Renal cortex interstitium (tissue), 11 donors: ENCODE results near the gene RBM22. TPM values are rescaled to one million over a fixed set of nuclear protein-coding genes. Genes with fewer than 3 reads are reported as not detected.
A peak's percentile ranks its signal among the peaks of the same experiment; 100 is the strongest.

Experiments used
- DNase-seq, 11 donors: peaks; one replicate each; pipeline ENCODE4 v3.0.0-alpha.2; 2013; ENCODE audit warnings: low read depth in 9 of 11, low spot score in 4 of 11; ENCODE audit errors: extremely low read depth in 1 of 11
- polyA plus RNA-seq, 3 donors: library from polyadenylated mRNA; unstranded; fragments of 120-200 nt; gene quantifications; one replicate each; pipeline ENCODE4 v1.2.1, GENCODE V29; 2013; ENCODE audit not compliant: insufficient read length in 3 of 3

The RBM22 gene
- polyA plus RNA-seq, 3 donors: 74.3 to 79.0 (median 78.3) TPM

DNA sequence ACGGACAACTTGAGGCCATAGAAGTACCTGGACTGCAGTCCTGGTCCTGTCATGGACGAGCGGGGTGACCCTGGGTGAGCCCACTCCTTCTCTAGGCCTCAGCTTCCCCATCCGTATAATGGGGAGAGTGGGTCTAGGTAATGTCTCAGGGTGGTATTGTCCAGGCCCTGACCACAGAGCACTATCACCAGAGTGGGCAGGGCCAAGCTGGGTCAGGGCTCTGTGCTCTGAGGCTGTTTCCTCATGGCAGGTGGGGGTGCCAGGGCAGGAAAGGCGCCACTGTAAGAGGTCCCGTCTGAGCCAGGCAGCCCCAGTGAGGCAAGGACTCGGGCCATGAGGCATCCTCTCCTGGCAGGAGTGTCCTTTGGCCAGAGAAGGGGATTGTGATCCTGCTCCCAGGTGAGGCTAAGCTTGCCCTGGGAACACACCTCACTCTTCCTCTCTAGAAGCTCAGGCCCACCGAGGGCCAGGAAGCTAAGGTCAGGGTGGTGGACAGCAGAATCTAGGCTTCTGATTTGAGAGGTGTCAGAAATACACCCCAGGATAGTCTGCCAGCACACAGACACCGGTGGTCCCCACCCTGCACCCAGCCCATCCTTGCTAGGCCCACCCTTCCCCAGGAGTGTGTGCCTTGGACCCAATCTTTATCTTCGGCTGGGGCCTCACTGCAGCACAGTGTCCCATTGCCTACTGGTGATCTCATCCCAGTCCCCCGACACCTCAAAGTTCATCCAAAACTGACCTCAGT lies 41.3 kb downstream of the RBM22 start:
- DNase-seq: no peak

DNA sequence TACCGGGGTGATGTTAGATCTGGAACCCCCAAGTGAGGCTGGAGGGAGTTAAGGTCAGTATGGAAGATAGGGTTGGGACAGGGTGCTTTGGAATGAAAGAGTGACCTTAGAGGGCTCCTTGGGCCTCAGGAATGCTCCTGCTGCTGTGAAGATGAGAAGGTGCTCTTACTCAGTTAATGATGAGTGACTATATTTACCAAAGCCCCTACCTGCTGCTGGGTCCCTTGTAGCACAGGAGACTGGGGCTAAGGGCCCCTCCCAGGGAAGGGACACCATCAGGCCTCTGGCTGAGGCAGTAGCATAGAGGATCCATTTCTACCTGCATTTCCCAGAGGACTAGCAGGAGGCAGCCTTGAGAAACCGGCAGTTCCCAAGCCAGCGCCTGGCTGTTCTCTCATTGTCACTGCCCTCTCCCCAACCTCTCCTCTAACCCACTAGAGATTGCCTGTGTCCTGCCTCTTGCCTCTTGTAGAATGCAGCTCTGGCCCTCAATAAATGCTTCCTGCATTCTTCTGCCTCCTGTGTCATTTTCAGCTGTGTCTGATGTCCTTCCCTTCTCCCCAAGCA lies 42.1 kb downstream of the RBM22 start:
- no peak for DNase-seq

DNA sequence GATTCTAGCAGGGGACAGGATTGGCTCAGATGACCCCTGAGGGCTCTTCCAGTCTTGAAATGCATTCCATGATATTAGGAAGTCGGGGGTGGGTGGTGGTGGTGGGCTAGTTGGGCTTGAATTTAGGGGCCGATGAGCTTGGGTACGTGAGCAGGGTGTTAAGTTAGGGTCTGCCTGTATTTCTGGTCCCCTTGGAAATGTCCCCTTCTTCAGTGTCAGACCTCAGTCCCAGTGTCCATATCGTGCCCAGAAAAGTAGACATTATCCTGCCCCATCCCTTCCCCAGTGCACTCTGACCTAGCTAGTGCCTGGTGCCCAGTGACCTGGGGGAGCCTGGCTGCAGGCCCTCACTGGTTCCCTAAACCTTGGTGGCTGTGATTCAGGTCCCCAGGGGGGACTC lies 42.7 kb downstream of the RBM22 start:
- DNase-seq: no peak

DNA sequence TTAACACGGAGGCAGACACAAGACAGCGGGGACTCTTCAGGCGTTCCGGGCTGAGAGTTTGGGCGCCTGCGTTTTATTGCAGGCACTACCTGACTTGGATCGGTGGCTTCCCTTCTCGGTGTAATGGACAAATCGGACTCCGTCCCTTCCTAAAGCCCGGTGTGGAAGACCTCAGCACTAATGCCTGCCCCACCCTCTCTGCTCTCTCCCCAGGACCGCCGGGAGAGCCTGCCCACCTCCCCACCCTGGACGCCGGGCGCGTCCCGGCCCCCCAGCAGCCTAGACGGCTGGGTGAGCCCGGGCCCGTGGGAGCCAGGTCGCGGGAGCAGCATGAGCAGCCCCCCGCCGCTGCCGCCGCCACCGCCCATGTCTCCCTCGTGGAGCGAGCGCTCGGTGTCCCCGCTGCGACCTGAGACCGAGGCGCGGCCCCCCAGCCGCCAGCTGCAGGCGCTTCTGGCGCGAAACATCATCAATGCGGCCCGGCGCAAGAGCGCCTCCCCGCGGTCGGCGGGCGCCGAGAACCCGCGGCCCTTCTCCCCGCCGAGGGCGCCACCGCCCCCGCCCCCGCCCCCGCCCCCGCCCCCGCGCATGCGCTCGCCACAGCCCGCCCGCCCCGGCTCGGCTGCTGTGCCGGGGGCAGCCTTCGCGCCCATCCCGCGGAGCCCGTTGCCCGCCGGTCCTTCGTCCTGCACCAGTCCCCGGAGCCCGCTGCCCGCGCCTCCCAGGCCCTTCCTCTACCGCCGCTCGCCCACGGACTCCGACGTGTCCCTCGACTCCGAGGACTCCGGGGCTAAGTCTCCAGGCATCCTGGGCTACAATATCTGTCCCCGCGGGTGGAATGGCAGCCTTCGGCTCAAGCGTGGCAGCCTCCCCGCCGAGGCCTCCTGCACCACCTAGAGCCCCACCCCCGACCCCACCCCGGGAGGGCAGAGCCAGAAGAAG lies 44.4 kb downstream of the RBM22 start:
- DNase-seq: peak in 9 of 11 donors; percentile 72 to 83 (median 77)

DNA sequence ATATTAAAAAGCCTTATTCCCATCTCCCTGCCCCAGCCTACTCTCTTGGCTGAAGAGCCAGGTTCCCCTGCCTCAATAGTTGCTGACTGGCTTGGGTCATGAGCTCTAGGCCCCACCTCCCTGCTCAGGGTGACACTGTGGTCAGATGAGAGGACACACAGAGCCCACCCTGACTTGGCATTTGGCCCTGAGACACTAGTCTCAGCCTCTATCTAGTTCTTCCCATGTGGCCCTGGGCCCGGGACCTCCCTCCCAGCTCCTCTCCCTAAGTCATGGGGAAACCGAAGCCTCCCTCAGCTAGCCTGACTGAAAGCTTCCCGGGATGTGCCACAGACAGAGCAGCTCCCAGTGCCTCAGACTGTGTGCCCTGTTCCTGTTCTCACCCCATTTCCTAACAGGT lies 45.6 kb downstream of the RBM22 start:
- no peak for DNase-seq

DNA sequence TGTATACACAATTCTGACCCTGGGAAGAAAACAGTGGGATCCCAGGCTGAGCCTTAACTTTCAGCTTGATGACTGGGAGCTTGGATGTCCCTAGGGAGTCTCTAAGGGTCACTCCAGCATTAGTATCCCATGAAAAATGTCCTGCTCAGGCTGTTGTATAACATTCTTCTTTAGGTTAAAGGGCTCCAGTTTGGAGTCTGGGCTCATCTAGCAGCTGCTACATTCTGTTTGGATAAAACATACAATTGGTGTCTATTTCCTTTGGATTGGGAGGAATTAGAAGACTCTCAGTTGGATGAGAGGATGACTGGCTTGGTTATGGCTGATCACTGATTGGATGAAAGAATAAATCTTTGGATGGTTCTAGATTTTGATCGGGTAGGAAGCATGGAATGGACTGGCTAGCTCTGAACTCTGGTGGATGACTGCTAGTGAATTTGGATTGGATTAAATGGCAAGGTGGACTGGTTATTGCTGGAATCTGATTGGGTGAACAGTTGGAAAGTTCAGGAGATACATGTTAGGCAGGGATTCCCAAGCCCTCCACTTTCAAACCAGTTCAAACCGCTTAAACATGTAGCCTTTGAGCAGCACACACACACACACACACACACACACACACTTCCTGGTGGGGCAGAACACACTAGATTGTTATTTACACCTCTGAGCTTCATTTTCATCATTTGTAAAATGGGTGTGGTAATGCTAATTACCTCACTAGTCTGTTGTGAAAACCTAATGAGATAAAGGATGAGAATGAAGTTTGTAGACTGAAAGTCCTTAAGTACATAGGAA lies 46.9 kb downstream of the RBM22 start:
- no peak for DNase-seq

DNA sequence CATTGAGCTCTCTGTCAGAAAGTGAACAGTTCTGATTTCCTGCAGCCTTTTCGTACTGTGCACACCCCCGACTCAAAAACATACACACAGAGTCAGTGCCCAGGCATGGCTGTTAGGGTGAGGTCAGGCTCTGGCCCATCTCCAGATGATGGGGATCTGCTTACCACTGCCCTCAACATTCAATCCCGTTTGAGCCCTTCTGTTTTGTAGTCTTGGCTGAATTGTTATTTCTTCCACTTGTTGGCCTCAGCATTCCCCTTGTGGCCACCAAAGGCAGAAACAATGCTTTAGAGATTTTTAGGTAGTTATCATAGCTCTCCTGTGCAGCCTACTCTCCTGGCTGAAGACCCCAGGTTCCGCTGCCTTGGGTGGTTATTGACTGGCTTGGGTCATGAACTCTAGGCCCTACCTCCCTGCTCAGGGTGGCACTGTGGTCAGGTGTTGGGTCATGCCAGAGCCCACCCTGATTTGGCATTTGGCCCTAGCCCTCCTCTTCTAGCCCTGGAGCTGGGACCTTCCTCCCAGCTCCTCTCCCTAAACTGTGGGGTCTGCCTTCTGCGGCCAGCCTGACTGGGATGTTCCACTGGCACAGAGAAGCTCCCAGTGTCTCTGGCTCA lies 47.6 kb downstream of the RBM22 start:
- no peak for DNase-seq

DNA sequence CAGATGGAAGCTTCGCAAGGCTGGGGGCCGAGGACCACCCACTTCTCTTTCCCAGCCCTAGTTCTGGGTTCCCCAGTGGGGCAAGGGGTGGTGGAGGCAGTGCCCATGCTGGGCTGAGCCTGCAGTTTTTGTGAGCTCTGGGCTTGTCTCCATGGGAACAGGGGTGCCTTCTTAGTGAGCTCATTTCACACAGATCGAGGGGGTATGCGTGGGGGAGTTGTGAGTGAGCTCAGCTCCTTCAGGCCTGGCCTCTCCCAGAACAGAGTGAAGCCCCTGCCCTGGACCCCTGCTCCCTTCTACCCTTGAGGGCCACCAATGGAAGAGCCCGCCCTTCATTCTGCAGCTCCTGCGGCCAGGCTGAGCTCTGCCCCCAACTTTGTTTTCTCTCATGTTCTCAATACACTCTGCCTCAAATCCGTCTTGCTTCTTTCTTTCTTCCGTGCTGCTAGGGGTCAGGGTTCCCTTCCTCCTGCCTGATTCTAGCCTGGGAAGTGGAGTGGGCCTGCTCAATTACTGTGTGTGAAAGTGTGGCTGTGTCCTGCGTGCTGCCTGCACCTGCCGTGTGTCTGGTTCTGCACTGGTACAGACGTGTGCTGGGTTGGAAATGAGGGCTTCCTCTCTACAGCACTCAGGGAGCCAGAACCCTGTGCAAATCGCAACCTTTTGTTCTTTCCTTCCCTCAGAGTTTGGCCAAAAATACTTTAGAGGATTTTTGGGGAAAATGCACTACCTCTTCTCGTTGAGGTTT lies 48.8 kb downstream of the RBM22 start:
- no peak for DNase-seq

DNA sequence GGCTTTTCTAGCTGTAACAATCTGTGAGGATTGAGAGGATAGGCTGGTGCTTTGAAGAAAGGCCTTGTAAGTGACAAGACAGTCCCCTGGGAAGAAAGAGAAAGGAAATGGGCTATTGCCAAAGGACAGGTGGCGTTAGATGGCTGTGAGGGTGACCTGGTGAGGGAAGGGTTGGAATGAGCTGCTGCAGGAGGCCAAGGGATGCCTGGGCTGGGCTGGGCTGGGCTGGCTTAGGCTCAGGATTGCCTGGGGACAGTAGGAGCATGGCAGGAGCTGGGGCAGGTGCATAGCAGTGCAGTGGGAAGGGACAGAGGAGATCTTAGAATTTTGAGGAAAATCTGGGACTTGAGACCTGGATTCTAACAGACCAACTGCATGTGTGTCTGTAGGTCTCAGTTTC lies 49.5 kb downstream of the RBM22 start:
- DNase-seq: no peak

DNA sequence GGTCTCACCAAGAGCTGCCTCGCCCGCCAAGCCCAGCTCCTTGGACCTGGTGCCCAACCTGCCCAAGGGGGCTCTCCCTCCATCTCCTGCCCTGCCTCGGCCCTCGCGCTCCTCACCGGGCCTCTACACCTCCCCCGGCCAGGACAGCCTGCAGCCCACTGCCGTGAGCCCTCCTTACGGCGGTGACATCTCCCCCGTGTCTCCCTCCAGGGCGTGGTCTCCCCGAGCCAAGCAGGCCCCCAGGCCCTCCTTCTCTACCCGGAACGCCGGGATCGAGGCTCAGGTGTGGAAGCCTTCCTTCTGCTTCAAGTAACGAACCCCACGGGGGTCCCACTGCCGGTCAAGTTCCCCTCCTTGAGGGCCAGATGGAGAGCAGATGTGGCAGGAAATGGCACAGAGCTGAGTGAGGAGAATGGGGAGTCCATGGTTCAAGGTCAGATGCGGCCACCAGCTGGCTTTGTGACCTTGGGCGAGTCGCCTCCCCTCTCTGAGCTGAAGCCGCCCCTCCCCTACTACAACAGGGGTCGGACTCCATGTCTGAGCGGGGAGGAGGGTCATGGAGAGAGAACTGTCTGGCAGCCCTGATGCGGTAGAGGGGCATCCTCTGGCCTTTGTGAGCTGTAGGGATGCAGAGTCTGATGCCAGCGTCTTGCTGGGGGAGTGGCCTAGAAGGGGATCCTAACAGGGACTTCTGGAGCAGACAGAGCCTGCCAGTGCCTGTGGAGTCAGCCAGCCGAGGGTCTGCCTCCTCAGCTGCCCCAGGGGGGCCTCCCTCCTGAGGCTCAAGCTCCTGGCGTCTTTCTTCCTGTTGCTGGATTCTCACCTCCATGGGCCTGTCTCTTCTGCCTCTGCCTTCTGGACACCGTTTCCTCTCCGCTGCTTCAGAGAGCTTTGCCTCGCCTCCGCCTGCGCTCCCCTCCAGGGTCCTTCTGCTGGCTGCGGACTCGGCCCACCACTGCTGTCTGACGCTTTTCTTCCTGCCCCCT lies 50.5 kb downstream of the RBM22 start:
- no peak for DNase-seq

DNA sequence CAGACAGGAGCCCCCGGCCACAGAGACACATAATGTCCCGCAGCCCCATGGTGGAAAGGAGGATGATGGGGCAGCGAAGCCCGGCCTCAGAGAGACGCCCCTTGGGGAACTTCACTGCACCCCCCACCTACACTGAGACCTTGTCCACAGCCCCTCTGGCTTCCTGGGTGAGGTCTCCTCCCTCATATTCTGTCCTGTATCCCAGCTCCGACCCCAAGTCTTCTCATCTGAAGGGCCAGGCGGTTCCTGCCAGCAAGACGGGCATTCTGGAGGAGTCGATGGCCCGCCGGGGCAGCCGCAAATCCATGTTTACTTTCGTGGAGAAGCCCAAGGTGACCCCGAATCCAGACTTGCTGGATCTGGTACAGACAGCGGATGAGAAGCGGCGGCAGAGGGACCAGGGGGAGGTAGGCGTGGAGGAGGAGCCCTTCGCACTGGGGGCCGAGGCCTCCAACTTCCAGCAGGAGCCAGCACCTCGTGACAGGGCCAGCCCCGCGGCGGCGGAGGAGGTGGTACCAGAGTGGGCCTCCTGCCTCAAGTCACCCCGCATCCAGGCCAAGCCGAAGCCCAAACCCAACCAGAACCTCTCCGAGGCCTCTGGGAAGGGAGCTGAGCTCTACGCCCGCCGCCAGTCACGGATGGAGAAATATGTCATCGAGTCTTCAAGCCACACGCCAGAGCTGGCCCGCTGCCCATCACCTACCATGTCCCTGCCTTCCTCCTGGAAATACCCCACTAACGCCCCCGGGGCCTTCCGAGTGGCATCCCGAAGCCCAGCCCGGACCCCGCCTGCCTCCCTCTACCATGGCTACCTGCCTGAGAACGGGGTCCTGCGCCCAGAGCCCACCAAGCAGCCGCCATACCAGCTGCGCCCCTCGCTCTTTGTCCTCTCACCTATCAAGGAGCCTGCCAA lies 51.5 kb downstream of the RBM22 start:
- no peak for DNase-seq

DNA sequence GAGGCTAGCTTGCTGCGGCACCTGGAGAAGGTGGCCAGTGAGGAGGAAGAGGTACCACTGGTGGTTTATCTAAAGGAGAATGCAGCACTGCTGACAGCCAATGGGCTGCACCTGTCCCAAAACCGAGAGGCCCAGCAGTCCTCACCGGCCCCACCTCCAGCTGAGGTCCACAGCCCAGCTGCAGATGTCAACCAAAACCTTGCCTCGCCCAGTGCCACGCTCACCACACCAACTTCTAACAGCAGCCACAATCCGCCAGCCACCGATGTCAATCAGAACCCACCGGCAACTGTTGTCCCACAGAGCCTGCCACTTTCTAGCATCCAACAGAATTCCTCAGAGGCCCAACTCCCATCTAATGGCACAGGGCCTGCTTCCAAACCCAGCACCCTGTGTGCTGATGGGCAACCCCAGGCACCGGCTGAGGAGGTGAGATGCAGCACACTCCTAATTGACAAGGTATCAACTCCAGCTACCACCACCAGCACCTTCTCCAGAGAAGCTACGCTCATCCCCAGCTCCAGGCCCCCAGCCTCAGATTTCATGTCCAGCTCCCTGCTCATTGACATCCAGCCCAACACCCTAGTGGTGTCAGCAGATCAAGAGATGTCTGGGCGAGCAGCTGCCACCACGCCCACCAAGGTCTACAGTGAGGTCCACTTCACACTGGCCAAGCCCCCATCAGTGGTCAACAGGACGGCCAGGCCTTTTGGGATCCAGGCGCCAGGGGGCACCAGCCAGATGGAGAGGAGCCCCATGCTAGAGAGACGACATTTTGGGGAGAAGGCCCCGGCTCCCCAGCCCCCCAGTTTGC lies 52.4 kb downstream of the RBM22 start:
- no peak for DNase-seq

DNA sequence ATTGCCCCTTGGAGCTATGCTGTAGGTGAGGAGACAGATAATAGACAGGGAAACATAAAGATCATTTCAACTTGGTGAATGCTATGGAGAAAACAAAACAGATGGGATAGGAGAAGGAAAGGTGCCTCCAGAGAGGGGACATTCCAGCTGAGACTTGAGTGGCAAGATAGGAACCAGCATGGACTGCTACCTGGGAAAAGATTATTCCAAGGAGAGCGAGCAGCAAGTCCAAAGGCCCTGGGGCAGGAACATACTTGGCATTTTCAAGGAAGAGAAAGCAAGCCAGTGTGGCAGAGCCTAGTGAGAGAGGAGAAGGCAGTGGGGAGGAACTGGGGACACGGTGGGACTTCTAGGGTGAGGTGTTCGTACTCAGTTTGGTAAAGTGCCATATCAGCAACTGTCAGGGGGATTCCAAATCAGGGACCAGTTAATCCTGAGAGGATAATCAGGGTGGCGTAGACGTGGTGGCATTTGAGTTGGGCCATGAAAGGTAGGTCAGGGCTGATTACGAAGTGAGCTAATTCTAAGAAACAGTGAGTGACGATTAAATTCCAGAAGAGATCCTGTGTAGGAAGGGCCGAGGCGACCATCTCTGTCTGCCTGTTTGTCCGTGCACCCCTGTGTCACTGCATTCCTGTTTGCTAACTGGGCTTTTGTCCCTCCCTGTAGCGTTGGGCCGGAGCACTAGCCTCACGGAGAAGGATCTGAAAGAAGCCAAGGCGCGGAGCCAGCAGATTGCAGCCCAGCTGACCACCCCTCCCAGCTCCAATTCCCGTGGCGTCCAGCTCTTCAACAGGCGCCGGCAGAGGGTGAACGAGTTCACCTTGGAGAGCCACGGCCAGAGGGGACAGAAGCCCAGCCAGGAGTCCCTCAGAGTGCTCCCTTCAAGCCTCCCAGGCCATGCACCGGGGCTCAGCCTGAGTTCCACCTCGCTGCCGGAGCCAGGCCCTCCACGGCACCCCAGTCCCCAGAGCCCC lies 53.3 kb downstream of the RBM22 start:
- DNase-seq: no peak

DNA sequence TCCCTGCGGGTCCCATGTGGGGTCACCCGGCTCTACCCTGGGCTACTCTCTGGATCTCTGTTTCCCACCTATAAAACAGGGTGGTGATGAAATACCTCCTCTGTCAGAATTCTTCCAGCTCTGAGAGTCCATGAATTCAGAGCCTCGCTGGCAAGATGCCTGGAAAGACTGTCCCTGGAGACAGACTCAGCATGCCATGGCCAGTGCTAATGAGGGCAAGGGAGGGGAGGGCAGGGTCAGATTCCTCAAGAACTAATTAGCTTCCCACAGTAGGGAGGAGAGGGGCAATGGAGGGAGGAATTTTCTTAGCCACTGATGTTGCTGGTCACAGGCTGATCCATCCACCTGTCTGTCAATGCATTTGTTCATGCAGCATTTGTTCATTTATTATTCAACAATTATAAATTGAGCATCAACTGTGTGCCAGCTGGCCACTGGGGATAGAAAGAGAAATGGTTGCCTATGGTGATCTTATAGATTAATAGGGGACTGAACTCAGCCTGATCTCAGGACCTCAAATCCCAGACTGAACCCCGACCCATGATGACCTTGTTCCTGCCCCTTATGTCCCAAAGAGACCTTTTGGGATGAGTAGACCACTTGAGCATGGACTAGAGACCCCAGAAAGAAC lies 55.7 kb downstream of the RBM22 start:
- DNase-seq: peak in 7 of 11 donors; percentile 52 to 88 (median 64)
